ENCODE data around the gene RNASEH2A.

DNA sequence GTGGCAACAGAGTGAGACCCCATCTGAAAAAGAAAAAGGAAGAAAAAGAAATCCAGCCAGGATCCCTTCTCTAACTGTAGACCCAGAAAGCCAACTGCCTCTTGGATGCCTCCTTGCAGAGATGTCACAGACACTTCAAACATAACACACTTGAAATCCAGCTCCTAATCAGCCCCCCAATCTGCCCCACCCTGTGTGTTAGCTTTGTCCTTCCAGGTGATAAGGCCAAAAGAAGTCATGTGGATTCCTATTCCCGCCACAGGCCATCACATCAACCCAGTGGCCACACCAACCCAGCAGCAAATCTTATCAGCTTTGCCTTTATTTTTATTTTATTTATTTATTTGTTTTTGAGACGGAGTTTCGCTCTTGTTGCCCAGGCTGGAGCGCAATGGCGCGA is 46.7 kb upstream of the RNASEH2A start:
- TF ChIP-seq, protein P1, sequence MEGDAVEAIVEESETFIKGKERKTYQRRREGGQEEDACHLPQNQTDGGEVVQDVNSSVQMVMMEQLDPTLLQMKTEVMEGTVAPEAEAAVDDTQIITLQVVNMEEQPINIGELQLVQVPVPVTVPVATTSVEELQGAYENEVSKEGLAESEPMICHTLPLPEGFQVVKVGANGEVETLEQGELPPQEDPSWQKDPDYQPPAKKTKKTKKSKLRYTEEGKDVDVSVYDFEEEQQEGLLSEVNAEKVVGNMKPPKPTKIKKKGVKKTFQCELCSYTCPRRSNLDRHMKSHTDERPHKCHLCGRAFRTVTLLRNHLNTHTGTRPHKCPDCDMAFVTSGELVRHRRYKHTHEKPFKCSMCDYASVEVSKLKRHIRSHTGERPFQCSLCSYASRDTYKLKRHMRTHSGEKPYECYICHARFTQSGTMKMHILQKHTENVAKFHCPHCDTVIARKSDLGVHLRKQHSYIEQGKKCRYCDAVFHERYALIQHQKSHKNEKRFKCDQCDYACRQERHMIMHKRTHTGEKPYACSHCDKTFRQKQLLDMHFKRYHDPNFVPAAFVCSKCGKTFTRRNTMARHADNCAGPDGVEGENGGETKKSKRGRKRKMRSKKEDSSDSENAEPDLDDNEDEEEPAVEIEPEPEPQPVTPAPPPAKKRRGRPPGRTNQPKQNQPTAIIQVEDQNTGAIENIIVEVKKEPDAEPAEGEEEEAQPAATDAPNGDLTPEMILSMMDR (IDR thresholded peaks at IDR 0.05): no peak
- TF ChIP-seq ZFX (IDR thresholded peaks at IDR 0.05; ENCODE audit: borderline replicate concordance): no peak
